Measurements from ENCODE around the gene H3-3A.

DNA sequence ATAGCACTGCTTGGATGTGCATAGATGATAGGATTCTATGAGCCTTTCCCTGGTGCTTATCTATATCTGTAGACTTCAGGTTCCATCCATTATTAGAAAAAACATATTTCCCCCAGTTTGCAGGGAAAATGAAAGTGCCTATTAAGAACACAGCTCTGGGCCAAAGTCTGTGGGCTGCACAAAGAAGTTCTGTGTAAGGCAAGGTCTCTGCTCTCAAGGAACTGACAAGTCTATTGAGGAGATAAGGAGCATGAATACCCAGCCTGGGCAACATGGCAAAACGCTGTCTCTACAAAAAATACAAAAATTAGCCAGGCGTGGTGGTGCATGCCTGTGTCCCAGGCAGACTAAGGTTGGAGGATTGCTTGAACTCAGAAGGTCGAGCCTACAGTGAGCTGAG is 41.1 kb upstream of the H3-3A start:
- TF ChIP-seq POLR2A (IDR thresholded peaks at IDR 0.05; ENCODE audit: low read depth, low read length) (no peak), SPI1 (IDR thresholded peaks at IDR 0.05; ENCODE audit: low read depth, low read length) (no peak), POLR2AphosphoS5 (IDR thresholded peaks at IDR 0.05; ENCODE audit: low read depth, low read length) (no peak)
